ENCODE results near the gene KIF26A. TPM values are rescaled to one million over a fixed set of nuclear protein-coding genes. Genes with fewer than 3 reads are reported as not detected.

The KIF26A gene
- polyA plus RNA-seq, 1 of the 3 experiments (the other 2 are of a cell fraction) = 1.7 TPM

- WGBS (ENCODE audit: low lambda C conversion rate) = 77% methylated on average over 3 of the region's 6 CpGs
- ChIA-PET POLR2A (no interaction called here), CTCF (interaction anchor here (1.0 to 3.7 kb wide), 6 partner anchors 8 to 539 kb away, joined by 3 to 13 read pairs (median 4); no protein-coding TSS in a partner anchor)
- no peak overlapping the region for H3K4me3 ChIP-seq (ENCODE audit: low read depth in 2 of 2, low read length in 1 of 2)
- H3K9me2 ChIP-seq = no peaks in the 10 kb centered on the region
- DNase-seq = no peak
- H3K4me1 ChIP-seq (ENCODE audit: control insufficient read depth in 1 of 2, insufficient read depth in 2 of 2, low read depth in 1 of 2, low read length in 1 of 2) = peaks cover 0 to 13% of the 10 kb centered on the region in 2 experiments; a peak in 1 of 4 replicates
- no peak overlapping the region for H3K27ac ChIP-seq (ENCODE audit: low read depth in 2 of 2, low read length in 1 of 2)
- H3K9ac ChIP-seq = no peak overlapping the region
- H3F3A ChIP-seq (replicated peaks; ENCODE audit: insufficient read depth) = no peaks in the 10 kb centered on the region
- no peaks in the 10 kb centered on the region for H4K20me1 ChIP-seq (ENCODE audit: insufficient read depth)
- H3K9me3 ChIP-seq = no peaks in the 10 kb centered on the region
- no peak overlapping the region for H3K4me2 ChIP-seq
- TF ChIP-seq FOXJ3 (CRISPR knock-in tag; IDR thresholded peaks at IDR 0.05) = no peak
- no peak for TF ChIP-seq GABPA (IDR thresholded peaks at IDR 0.05; ENCODE audit: low read depth)
- no peak for TF ChIP-seq SMC3 (IDR thresholded peaks at IDR 0.05; ENCODE audit: low read depth, low read length)
- TF ChIP-seq REST (IDR thresholded peaks at IDR 0.05; ENCODE audit: low read depth, low read length) = no peak
- TF ChIP-seq EP300 (IDR thresholded peaks at IDR 0.05; ENCODE audit: borderline replicate concordance in 1 of 2, low read depth in 1 of 2, low read length in 1 of 2) = no peak
- no peak for TF ChIP-seq ELF1 (IDR thresholded peaks at IDR 0.05)
- TF ChIP-seq MEF2A (IDR thresholded peaks at IDR 0.05; ENCODE audit: borderline replicate concordance, low read depth) = no peak
- no peak for TF ChIP-seq EZH2phosphoT487 (IDR thresholded peaks at IDR 0.05; ENCODE audit: borderline replicate concordance, low read depth)
- no peak for TF ChIP-seq YY1 (IDR thresholded peaks at IDR 0.05; ENCODE audit: low read depth)
- no peak for TF ChIP-seq RXRA (IDR thresholded peaks at IDR 0.05; ENCODE audit: borderline replicate concordance, low read depth)
- TF ChIP-seq RCOR1 (IDR thresholded peaks at IDR 0.05; ENCODE audit: low read length) = no peak
- no peak for TF ChIP-seq POLR2AphosphoS5 (IDR thresholded peaks at IDR 0.05; ENCODE audit: low read depth, low read length)
- TF ChIP-seq GATA2 (CRISPR knock-in tag; IDR thresholded peaks at IDR 0.05) = no peak
- no peak for TF ChIP-seq PBX3 (IDR thresholded peaks at IDR 0.05)
- TF ChIP-seq JUND (IDR thresholded peaks at IDR 0.05) = no peak
- H2AFZ ChIP-seq (ENCODE audit: low read depth) = no peak overlapping the region
- no peaks in the 10 kb centered on the region for H3K79me2 ChIP-seq (ENCODE audit: insufficient read depth)
- H3K36me3 ChIP-seq (replicated peaks in 1 of 2; ENCODE audit: control insufficient read depth in 1 of 2, insufficient read depth in 2 of 2, low read length in 1 of 2) = no peaks in the 10 kb centered on the region
- no peaks in the 10 kb centered on the region for H3K27me3 ChIP-seq (ENCODE audit: insufficient read depth)
These were observed 26.3 kb upstream of the KIF26A start for GRCh38 chr14:104112113-104112505.

Data from SK-N-SH (cell line).